Stimulated activated naive CD8-positive, alpha-beta T cell treated with anti-CD3 and anti-CD28 coated beads, Interleukin-15, Interleukin-2, amounts not matched to agents 100 U/mL and 50 U/mL, for 24 hours (primary cell): Measurements from ENCODE around the gene PRKAG1.
"Not testable (repeated sequence)": the region's sequence is repeated elsewhere in the genome, so short reads cannot be mapped to it uniquely, and the experiment has no call there.

Experiments
- ATAC-seq: fragments of 150-1000 bp; cut with Tn5 transposase; one replicate; pipeline ENCODE4 v1.10.0; 2021
- DNase-seq: peaks from one replicate; pipeline ENCODE4 v3.0.0; 2021

The PRKAG1 gene

DNA sequence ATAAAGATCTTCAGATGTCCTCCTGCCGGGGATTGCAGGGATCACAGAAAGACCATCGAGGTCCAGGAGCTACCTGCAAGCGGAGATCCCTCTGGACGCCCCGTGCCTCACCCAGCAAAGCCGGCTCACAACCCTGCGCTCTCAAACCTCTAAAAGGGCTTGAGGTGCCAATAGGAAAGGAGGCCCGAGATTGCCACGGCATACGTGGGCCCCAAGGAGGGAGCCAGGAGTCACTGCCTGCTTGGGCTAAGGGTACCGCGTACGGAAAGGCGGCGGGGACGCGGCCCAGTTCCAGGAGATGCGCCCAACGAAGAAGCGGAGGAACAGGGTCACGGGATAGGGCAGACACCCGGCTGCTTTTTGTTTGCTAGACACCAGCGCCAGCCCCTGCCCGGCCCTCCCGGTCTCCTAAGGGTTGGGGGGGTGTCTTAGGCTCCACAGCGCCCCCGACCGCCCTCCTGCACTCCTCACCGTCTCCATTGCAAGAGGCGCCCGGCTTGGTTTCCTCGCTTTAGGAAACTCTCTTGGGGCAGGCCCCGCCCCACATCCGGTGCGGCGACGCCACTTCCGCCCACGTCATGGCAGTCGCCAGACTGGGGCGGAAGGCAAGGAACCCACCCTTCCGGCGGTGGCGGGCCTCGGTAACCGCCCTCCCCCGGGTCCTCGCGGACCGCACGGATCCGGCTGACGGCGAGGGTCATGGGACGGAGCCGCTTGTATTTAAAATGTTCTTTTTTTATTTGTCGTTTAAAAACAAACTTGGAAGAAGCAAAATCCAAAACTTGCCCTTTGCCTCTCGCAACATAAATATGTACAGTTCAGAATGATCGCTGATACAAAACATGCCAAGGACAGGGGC is at the start of gene PRKAG1:
PRKAG1 (minus strand) TSS at position 516 of the 859 bp plus-strand sequence; CDS start at position 480, 36 bp downstream.
- ATAC-seq = peak; percentile 89
- DNase-seq = peak; percentile 96

DNA sequence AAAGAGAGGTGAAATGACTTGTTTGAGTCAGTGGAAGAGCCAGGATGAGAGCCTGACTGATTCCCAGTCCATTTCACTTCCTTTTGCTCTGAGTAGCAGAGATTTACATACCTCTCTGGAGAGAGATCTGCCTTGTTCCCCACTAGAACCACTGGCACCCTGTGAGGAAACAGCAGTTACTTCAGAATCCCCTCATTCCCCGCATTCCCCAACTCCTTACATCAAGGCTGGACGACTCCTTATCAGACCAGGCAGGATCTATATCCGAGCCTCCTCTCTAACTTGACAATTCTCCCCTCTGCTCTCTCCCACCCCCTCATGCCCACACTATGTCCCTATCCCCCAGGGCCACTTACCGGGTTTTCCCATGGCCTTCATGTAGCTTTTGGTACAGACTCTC is 47.5 kb upstream of the PRKAG1 start:
- DNase-seq = no peak
- ATAC-seq = no peak

DNA sequence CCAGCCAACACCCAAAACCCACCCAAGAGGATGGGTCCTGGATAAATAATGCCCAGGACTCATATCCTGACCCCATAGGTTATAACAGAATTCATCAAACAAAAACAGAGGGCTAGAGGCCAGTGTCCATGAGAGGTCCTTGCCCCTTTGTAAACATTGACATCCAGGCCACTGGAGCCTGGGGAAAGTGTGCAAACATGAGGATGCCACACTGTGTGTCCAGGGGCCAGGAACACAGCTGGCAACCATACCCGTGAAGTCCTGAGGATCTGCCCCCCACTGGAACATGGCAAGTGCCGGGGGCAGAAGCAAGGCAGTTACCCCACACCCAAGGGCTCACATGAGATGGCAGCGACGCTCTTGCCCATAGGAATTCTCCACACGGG is 46.2 kb upstream of the PRKAG1 start:
- DNase-seq (no peak), ATAC-seq (no peak)

DNA sequence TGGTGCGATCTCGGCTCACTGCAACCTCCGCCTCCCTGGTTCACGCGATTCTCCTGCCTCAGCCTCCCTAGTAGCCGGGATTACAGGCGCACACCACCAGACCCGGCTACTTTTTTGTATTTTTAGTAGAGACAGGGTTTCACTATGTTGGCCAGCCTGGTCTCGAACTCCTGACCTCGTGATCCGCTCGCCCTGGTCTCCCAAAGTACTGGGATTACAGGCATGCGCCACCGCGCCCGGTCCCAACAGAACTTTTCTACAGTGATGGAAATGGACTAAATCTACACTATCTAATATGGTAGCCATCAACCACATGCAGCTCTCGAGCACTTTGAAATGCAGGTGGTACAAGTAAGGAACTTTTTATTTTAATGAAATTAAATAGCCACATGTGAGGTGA is 43.3 kb upstream of the PRKAG1 start:
- not testable (repeated sequence) for ATAC-seq, DNase-seq

DNA sequence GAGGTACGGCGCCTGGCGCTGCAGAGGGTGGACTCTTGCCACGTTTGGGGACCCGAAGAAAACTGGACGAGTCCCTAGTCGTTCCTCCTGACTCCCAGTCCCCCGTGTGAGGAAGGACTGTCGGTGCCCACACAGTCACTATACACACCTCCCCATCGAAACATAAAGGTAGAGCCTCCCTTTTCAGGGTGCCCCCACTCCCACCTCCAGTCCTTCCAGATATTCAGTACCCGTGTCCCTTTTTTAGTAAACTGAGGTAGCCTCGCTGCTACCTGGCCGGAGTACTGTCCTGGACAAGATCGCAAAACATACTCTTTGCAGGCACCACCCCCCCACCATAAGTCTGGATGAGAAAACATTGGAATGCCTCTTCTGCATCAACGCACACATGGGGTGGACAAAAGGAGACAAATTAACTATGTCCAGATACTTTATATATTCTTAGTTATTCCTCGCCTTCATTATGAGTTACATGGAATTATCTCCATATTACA is 42.6 kb upstream of the PRKAG1 start:
- ATAC-seq = no peak
- DNase-seq = no peak

DNA sequence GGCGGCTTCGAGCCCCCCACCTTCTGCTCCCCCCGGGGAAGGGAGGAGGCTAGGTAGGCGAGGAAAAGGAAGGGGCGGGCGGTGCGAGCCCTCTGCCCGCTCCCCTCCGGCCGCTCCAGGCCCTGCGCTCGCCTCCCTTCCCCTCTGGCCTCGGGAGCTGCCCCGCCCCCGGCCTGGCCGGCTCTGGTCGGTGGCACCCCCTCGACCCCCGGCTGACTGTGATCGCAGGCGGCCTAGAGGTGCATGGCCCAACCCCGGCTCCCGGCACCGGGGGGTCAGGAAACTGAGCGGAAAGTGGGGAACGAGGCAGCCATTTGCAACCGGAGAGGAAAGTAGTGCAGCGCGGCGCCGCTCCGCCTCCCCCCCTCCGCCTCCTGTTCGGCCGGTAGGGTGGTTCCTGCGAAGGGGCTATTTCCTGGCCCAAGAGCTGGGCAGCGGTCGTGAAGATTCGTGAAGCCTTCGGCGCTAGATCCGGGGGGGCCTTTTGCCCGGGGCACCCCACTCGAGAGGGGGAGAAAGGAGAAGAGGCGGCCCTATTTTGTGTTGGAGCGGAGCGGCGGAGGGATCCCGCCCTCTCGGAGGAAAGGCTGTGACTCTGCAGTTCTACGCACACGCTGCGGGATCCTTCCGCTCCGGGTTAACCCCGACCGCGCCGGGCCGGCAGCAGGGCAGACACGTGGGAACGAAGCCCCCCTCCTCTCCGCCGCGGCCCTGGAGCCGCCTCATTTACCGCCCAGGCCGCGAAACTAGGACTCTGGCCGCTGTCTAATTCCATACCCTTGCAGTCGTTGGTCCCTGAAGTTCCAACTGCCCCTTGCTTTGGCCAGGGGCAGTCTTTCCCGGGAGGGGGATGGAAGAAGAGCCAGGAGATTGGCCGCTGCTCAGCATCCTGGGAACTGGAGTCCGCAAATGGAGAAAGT is 41.9 kb upstream of the PRKAG1 start, which contains the start of gene KMT2D:
KMT2D (minus strand) TSS at position 558 of the 920 bp plus-strand sequence. CDS start 5,470 bp downstream, outside the sequence.
- DNase-seq (peak; percentile 90), ATAC-seq (peak; percentile 78)

DNA sequence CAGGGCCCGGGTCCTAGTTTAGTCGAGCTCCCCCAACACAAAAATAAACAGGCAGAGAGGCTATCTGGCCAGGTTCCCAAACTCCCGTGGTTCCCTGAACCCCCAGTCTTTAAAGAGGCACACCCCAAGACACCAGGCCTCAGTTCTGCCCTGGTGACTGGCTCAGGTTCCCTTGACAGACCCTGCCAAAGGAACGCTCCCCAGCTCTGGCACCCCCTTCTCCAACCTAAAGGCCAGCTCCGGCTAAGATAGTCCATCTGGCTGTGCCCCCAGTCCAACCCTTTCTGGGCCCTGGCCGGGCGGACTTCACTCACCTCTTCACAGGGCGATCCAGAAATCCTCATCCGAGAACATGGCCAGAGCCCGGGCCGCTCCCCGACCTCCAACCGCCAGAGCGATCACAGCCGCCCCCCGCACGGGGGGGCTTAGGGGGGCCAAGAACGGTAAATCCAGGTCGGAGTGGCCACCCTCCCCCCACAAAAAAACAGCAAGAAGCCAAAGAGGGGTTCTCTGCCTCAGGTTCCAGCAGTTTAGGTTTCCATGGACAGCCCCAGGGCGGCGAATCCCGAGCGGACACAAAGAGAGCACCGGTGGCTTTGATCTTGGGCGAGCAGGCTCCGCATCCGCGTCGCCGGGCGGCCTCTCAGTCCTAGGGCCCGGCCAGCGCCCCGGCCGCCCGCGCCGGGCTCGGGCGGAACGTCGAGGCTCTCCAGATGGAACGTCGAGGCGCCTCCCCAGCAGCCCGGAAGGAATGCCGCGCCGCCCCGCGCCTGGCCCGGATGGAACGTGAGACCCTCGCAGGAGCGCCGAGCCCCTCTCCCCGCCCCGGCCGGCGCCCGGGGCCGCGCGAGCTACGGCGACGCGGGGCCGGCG is 41.0 kb upstream of the PRKAG1 start:
- DNase-seq = peak; percentile 45
- no peak for ATAC-seq

DNA sequence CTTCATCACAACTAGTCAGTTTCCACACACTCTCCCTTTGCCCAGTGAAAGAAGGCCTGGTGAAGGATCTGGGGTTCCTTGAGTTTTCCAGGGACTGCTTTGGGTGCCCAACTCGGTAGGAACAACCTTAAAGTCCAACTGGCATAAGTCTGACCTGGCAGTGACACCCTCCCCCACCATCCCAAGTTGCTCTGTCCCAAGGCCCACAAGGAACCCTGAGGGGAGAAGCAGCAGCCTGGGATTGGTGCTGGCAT is 40.4 kb upstream of the PRKAG1 start:
- no peak for ATAC-seq
- DNase-seq = no peak

DNA sequence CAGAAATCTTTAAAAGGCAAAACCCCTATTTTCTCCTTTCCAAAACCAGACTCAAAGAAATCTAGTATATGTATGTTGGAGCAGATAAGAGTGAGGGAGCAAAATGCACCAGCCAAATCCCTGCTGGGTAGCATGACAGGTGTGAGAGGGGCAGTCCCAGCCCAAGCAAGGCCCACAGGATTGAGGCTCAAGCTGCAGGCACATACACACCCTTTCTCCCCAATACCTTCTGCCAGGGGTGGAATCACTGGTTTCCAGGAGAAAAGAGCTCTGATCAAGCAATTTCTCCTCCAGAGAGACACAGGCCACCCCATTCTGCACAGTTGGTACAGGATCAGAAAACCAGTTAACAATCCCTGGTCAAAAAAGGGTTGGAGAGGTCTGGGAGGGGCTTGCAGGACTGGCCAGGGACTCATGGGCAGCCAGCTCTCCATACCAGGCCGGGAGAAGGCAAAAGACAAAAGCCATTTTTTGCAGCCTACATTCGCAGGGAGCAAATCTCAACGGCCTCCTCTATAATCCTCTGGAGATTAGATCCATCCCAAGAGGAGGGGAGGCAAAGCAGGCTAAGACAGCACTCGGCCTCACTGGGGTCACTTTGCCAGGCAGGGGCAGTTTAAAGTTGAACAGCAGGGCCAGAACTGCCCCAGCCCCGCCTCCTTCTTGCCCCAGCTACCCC is 39.9 kb upstream of the PRKAG1 start:
- no peak for DNase-seq

DNA sequence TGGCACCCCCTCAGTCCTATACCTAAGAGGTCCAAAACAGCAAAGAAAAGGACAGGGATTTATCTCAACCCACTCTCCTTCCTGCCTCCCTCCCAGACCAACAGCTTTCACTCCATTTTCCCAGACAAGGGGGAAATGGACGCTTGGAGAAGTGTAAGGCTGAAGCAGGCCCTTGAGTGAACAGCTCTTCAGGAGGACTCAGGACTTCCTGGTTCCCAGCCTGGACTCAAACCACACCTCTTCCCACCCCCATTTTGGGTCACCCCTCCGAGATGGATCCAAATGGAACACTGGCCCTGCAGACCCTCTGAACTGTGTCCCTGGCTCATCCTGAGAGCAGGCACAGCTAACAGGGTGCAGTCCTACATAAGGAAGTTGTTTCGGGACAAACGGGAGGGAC is 39.3 kb upstream of the PRKAG1 start:
- DNase-seq = no peak

More for the DNA sequence above, 39.9 kb upstream of the PRKAG1 start:
- ATAC-seq = no peak

DNA sequence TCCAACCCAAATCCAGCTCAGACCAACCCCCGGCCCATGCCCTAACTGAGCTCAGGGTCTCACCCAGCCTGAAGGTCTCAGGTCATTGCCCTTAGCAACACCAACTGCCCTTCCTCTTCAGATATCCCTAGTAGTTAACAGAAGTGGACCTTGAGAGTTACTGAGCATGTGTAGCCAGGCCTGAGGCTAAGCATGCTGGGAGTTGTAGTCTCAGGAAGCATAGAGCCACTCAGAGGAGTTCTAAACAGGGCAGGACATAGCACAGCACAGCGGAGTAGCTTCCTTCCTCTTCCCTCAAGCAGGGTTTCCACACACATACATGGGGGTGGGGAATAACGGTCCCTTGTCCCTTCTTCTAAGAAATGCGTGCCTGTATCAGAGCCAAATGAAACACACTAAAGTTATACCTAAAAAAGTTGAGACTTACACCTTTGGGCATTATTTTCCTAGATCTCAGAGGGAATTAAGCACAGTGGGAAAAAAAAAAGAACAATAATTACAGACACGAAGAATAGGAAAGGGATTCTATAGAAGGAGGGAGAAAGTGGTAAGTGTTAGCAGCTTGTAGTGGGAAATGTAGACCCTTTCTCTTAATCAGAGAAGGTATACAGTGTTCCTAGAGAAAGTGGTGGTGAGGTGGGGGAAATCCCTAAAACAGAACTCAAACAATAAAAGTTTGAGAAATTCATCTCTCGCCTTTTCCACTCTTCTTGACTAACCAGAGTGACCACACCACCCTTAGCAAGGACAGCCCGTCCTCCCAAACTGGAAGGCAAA is 37.6 kb upstream of the PRKAG1 start:
- peak; percentile 79 for ATAC-seq
- peak; percentile 48 for DNase-seq

More for the DNA sequence above, 39.3 kb upstream of the PRKAG1 start:
- ATAC-seq = no peak

DNA sequence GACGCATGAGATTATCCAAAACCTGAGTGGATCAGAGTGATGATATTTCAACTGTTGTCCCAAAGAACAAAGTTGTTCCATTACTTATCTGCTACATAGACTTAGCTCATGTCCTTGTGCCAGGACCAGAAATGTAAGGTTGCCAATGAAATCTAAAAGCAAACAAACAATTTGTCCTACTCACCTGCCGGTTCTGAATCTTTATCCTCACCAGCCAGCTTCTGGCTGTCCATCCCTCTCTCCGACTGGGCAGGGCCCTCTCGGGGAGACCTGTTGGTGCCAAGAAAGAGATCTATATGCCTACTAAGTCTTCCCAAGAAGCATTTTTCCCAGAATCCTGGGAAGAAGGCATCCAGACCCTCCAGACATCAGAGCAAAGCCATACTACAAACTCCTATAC is 36.5 kb upstream of the PRKAG1 start:
- no peak for DNase-seq
- ATAC-seq = no peak

DNA sequence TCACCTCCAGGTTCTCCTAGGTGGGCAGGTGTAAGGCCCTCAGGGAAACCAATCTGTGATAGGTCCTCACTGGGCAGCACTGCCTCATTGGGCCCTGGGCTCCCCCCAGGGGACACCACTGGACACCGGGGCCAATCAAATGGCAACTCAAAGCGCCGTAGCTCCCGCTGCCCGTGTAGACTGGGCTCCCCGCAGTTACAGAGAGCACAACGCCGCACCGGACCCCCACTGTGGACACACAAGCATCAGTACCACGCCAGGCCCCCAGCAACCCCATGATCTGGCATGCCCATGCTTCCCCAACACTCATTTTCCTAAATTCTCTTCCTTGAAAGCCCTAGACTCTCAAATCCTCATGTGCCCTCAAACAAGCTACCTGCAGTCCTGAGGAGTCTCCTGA is 35.9 kb upstream of the PRKAG1 start:
- ATAC-seq = no peak

DNA sequence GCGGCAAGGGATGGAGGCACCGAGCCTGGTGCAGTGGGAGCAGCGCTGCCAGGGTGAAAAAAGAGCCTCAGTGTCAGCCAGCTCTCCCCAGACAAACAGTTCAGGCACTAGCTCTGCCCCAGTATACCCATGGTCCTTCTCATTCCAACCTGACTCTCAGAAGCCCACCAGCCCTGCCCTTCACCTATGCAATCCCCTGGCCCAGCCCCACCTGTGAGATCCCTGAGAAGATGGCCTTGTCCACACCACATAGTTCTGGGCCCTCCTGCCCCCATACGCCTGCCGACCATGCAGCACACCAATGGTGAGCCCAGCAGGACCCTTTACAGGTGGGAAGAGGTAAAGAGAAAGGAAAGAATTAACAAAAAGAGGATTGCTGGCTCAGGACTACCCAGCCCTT is 35.5 kb upstream of the PRKAG1 start:
- ATAC-seq (no peak), DNase-seq (no peak)

More for the DNA sequence above, 35.9 kb upstream of the PRKAG1 start:
- no peak for DNase-seq

DNA sequence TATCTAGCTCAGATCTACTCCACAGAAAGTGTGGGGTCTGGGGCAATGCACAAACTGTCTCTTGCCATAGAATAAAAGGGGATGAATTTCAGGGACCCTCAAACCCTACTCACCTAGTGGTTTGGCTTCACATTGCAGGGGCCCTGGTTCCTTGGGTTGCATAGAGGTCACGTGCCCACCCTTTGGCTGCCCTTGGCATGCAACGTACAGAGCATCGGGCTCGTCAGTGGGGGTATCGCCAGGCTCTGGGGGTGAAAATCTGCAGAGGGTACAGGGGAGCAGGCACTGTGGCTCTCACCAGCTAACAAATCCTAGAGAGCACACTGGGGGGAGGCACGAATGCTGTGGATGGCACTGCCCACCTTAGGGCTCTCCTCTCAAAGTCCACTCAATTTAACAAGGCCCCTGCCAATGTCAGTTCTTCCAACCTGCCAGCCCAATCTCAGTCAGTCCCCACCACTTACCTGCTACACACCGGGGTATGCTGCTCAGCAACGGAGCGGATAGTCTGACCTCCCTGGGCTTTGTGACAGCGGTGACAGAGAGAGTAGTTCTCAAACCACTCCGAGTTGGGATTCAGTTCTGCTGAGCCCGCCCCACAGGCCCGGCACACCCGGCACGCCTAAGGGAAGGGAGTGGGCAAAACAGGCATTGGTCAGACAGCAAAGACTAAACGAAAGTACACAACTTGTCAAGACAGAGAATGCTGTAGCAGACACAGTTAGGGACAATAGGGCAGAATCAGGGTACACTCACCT is 34.1 kb upstream of the PRKAG1 start:
- ATAC-seq (no peak), DNase-seq (no peak)

DNA sequence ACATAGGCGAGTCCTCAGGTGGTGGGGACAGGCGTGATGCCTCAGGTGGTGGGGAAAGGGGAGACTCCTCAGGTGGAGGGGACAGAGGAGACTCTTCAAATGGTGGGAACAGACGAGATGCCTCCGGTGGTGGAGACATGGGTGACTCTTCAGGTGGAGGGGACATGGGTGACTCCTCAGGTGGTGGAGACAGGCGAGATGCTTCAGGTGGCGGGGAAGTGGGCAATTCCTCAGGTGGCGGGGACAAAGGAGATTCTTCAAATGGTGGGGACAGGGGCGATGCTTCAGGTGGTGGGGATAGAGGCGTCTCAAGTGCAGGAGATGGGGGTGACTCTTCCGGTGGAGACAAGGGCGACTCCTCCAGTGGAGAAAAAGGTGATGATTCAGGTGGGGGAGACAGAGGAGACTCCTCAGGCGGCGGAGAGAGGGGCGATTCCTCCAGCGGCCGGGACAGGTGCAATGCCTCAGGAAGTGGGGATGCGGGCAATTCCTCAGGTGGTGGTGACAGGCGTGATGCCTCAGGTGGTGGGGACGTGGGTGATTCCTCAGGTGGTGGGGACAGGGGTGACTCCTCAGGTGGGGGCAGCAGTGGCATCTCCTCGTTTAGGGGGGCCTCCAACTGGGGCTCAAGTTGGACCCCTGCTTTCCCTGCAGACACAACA is 33.3 kb upstream of the PRKAG1 start:
- DNase-seq (no peak), ATAC-seq (no peak)

DNA sequence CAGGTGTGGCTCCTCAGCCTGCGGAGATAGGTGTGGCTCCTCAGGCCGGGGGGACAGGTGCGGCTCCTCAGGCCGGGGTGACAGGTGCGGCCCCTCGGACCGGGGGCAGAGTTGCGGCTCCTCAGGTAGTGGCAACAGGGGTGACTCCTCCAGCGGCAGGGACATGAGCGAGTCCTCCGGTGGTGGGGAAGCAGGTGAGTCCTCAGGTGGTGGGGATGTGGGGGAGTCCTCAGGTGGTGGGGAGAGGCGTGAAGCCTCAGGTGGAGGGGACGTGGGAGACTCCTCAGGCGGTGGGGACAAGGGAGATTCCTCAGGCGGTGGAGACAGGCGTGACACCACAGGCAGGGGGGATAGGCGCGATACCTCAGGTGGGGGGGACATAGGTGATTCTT is 32.8 kb upstream of the PRKAG1 start:
- ATAC-seq (no peak), DNase-seq (no peak)

DNA sequence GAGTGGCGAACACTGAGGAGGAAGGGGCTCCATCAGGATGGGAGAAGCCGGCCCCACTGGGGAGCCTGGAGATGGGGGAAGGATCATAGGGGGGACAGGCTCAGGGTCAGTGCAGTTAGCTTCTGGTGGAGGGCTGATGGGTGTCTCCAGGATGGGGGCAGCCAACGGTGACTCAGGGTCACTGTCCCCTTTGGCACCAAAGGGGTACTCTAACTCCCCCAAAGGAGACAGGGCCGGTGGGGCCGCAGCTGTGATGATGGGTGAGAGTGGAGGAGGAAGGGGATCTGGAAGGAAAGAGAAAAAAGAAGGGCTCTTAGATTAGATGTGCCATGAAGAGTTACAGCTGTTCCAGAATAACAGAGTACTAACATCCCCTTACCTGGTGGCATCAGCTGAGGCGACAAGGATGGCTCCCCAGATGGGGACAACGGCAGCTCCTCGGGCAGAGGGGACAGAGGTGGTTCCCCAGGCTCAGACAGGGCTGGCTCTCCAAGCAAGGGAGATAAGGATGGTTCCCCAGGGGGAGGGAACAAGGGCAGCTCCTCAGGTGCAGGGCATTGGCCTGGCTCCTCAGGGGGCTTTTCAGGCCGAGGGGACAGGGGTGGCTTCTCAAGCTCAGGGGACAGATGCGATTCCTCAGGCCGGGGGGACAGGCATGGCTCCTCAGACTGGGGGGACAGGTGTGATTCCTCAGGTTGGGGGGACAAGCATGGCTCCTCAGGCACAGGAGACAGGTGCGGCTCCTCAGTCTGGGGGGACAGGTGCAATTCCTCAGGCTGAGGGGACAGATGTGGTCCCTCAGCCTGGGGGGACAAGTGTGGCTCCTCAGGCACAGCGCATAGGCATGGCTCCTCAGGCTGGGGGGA is 32.2 kb upstream of the PRKAG1 start:
- DNase-seq (no peak), ATAC-seq (no peak)
